Measurements from ENCODE around the gene SLIT3.

GRCh38 chr5:169181814-169182213, 119.1 kb downstream of the SLIT3 start:
- TF ChIP-seq CTCF (IDR thresholded peaks at IDR 0.05; ENCODE audit: insufficient read depth, low read length, poor library complexity, severe bottlenecking) = no peak
- no peak for TF ChIP-seq EZH2phosphoT487 (conservative IDR thresholded peaks at IDR 0.05; ENCODE audit: low read length)

Measured in SU-DHL-6 (cell line).